HG03558 (cell line): ENCODE results near the gene CERS1.

Experiments
- ATAC-seq: cut with Tn5 transposase; IDR thresholded peaks from one replicate; pipeline ENCODE4 v1.9.1; 2021; ENCODE audit warnings: moderate number of reproducible peaks; ENCODE audit not compliant: unreplicated experiment; ENCODE audit errors: extremely low read depth

CERS1 gene, protein sequence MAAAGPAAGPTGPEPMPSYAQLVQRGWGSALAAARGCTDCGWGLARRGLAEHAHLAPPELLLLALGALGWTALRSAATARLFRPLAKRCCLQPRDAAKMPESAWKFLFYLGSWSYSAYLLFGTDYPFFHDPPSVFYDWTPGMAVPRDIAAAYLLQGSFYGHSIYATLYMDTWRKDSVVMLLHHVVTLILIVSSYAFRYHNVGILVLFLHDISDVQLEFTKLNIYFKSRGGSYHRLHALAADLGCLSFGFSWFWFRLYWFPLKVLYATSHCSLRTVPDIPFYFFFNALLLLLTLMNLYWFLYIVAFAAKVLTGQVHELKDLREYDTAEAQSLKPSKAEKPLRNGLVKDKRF

DNA sequence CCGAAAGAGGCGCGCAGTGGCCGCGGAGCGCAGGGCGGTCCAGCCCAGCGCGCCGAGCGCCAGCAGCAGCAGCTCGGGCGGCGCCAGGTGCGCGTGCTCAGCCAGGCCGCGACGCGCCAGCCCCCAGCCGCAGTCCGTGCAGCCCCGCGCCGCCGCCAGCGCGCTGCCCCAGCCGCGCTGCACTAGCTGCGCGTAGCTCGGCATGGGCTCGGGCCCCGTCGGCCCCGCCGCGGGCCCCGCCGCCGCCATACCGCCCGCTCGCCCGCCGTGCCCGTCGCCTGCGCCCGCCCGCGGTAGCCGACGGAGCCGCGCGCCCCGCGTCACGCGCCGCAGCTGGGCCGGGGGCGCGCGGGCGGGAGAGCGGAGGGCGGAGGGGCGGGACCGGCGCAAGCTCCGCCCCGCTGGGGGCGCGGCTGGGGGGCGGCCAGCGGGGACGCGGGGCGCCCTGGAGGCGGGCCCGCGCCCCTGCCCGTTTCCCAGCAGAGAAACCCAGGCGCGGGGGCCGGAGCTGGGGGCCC, at the start of gene CERS1:
Gene CERS1 (minus strand): TSS at position 335 of the 518 bp plus-strand sequence. CDS start 86 bp downstream, at position 249.
- no peak for ATAC-seq

DNA sequence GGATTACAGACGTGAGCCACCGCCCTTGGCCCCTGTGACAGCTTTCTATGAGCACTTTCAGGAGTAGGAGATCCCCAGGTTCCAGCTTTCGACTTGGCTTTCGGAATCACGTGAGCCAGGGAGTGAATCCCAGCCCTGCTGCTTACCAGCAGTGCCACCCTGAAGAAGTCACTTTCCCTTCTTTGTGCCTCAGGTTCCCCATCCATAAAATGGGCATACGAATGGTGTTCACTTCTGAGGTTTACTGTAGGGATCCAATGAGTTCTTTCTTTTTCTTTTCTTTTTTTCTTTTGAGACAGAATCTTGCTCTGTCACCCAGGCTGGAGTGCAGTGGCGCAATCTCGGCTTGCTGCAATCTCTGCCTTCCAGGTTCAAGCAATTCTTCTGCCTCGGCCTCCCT, 49.3 kb upstream of the CERS1 start:
- no peak for ATAC-seq

DNA sequence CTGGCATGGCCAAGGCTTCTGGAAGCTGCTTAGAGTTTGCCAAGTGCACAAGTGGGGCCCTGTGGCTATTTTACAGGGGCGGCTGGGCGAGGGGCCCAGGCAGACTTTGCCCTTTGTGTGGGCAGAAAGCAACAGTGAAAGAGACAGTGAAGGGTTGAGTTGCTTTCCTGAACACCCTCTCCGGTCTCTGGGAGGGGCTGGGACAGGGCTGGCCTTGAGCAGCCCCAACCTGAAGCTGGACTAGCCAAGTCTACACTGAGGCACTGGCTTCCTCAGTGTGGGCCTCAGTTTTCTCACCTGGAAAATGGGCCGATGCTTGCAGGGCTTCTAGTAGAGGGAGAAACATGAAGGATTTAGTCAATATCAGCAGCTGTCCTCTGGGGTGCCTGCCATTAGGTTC, 47.5 kb upstream of the CERS1 start:
- ATAC-seq = no peak

DNA sequence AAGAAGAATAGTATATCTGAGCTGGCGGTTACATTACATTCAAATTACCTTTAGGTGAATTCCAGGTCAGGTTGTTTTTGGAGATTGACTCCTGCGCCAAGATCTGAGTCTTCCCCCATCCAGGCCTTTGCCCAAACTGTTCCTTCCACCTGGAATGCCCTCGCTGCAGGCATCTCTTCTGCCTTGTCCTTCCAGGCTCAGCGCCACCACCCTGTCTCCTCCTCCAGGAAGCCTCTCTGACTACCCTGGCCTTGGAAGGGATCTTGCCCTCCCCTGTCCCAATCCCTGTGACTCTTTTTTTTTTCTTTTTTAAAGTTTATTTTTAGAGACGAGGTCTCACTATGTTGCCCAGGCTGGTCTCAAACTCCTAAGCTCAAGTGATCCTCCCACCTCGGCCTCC, 46.7 kb upstream of the CERS1 start:
- no peak for ATAC-seq

DNA sequence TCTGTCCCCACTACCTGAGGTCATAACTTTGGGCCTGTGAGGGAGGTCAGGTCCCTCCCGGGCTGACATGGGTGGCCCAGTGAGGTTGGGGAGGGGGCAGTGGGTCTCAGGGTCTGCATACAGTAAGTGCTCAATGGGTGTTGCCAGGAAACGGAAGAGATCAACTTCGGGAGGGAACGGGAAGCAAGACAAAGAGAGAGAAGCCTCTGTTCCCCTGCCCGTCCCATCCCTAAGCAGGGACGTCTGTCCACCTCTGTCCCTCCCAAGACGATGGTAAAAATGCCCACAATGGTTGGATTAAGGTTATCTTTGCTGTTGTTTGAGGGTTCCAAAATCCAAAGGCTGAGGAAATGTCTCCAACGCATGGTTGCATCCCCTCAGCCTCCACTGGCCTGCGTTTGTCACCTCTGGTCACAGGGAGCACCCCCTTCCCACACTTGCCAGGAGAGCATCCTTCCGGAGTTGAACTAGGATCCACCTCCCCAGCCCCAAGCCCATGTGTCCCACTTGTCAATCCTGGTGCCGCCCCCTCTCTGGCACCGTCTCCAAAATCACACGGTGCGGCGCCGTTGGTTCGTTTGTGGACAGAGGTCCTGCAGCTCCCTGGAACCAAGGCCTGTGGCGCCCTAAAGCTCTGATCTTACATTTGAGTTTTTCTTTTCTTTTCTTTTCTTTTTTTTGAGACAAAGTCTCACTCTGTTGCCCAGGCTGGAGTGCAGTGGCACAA, 45.8 kb upstream of the CERS1 start:
- ATAC-seq = no peak

DNA sequence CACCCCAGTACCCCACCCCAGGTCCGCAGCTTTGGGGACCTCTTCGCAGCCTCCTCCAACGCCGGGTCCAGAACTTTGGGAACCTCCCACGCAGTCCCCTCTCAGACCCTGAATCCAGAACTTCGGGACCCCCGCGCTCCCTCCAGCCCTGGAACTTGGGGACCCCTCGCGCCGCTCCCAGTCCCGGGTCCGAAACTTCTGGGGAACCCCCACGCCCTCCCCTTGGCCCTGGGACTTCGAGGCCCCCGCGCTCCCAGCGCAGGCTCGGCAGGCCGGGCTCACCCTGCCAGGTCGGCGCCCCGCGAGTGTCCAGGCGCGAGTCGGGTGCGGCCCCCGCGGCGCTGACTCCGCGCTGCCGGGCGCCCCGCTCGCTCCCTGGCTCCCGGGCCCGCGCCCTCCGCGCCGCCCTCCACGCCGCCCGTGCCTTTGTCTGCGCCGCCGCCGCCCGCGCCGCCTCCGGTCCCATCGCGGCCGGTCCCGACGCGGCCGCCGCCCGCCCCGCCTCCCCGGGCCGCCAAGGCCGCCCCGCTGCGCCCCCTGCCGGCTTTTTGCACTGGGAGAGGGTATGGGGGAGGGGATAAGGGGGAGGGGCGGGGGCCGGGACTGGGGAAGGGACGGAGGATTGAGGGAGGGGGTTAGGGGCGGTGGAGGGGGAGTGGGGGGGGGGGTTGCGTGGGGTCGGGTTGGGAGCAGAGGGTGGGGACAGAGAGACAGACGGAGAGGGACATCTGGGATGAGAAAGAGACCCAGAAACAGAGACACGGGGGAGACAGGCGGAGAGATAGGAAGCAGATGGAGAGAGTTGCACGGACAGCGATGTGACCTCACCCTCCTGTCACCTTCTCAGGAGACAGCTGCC, 45.0 kb upstream of the CERS1 start, which contains the start of gene HOMER3:
Gene HOMER3 (minus strand): TSS at position 449 of the 859 bp plus-strand sequence. CDS start 2,235 bp downstream, outside the sequence.
- ATAC-seq = no peak

DNA sequence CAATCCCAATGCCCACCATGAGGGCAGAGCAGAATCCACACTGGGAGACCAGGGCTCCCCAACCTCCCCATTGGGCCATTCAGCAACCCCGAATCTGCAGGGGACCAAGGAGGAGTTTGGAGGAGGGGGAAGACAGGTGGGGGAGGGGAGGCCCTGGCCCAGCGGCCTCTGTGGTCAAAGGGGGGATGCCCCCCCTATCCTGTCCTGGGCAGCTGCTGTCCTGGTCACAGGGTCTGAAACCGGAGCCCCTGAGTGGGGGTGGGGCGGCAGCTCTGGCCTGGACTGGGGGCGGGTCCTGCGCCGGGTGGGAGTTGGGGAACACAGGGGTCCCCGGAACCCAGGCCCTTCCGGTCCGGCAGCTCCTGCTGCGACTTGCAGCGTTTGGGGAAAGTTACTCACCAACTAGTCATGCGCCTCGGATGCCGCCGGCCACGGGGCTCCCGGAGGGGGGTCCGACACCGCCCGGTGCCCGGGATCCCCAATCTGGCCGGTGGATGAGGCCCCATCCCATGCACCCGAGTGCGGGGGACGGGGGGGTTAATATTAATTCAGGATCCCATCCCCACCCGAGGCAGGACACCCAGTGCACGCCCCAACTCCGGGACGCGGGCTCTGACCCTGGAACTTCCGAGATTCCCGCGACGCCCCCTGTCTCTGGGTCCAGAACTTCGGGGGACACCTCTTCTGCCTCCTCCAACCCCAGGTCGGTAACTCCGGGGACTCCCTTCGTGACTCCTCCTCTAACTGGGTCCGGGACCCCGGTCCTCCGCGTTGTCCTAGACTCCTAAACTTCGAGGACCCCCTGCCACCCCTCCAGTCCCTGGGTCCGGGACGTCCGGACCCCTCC, 44.2 kb upstream of the CERS1 start:
- no peak for ATAC-seq

DNA sequence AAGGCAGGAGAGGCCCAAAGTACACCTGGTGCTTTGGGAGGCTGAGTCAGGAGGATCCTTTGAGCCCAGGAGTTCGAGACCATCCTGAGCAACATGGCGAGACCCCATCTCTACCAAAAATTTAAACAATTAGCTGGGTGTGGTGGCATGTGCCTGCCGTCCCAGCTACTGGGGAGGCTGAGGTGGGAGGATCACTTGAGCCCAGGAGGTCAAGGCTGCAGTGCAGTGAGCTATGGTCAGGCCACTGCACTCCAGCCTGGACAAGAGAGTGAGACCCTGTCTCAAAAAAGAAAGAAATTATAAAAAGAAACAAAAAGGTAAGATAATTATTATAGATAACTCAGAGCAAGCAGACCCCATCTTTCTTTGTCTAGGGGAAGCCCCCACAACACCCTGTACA, 43.2 kb upstream of the CERS1 start:
- no peak for ATAC-seq

DNA sequence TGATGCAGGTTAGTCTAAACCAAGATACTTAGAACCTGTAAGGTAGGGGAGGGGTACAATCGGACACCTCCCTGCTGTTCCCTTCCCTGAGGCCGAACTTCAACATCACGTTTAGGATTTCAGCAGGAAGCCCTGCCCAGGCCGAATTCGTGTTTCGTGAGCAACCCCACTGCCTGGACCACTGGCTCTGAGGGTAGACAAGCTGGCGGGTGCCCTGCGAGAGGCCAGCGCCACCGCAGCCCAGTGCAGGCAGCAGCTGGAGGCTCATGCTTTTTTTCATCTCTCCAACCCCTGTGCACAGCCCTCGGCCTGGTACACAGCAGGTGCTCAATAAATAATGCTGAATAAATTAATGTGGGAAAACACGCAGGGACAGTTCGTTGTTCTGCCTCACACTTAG, 37.3 kb upstream of the CERS1 start:
- no peak for ATAC-seq

DNA sequence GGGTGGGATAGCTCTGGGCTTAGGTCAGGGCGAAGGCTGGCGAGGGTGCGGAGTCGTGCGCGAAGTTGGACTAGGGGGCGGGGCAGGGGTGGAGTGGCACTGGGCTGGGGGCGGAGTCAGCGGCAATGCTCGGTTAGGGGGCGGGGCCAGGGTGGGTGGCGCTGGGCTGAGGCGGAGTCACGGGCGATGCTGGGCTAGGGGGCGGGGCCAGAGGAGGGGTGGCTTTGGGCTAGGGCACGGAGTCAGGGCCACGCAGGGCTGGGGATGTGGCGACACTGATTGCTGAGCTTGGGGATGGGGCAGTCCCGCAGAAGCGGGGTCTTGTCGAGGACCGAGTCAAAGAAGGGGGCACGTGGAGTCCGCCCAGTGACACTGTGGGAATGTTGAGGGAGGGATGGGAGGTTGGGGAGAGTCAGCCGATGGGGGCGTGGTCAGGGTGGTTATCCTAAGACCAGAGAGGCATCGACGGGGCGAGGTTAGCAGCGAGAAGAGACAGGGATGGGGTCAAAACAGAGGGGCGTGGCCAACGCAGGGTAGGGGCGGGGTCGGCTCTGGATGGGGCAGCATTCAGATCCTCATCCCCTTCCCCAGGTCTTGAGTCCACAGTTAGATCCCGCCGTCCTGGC, 36.4 kb upstream of the CERS1 start:
- no peak for ATAC-seq

DNA sequence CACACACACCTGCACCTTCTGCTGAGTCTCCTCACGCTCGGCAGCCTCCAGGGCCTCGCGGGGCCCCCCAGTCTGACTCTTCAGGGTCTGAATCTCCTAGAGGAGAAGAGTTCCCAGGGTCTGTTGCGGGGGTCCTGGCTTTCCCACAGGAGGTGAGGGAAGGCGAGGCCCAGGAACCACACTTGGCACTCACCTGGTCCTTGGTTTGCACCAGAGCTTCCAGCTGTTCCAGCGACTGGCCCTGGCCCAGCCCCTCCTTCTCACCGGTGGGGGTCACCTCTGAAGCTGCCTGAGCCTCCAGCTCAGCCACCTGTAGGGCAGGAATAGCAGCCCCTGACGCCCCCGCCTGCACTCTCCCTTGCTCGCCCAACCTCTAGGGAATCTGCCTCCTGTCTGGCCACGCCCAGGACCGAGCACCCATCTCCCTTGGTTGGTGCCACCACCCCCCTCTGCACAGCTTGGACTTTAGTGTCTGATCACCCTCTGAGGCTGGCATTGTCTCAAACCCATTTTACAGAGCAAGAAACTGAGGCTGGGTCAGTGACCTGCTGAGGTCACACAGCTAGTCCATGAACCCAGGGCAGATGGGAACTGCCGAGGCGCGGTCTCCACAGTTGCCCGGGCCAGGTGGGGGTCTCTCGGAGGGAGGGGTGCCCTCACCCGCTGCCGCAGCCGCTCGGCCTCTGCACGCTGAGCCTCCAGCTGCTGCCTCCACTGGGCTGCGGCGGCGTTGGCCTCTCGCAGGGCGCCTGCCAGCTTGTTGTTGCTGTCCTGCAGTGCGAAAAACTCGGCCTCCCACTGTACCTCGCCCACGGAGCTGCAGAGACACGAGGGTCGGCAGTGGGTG, 35.6 kb upstream of the CERS1 start:
- no peak for ATAC-seq

DNA sequence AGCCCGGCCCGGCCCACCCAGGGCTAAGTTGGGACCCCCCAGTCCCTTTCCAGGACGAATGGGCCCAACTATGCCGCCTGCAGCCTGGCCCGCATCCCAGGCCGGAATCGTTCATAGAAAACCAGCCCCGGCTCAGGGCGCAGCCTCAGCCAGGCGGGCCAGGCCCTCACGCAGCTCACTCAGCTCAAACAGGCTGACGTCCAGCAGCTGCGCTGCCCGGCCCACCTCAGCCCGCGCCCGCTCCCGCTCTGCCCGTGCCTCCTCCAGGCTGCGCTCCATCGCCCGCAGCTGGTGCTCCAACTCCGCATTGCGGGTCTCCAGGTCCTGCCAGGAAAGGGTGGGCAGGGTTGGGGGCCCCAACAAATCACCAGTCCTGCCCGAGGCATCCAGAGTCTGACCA, 33.4 kb upstream of the CERS1 start:
- ATAC-seq = no peak

DNA sequence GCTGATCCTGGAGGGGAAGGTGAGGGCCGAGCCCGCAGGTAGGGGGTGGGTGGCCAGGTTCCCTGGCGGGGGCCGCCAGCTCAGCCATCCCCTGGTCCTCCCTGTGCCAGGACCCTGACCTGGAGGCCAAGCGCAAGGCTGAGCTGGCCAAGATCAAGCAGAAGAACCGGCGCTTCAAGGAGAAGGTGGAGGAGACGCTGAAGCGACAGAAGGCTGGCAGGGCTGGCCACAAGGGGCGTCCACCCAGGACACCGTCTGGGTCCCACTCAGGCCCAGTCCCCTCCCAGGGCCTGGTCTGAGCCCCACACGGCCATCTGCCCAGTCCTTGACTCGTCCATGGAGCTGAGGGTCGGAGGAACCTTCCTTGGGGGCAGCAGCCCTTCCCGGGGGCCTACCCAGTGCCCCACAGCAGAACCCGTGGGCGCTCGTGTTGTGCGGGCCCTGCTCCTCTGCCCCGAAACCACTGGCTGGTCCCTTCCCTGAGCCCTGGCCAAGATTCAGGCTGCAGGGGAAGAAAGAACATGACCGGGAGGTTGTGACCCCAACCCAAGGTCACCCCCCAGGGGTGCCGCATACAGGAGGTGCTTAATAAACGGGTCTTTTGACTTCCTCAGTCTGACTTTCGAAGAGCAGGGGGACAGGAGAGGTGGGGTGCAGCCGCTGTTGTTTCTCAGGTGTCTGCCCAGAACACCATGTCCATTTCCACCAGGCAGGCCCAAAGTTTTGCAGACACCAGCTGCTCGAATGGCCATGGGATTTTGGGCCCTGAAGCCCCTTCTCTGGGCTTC, 32.3 kb upstream of the CERS1 start:
- no peak for ATAC-seq

DNA sequence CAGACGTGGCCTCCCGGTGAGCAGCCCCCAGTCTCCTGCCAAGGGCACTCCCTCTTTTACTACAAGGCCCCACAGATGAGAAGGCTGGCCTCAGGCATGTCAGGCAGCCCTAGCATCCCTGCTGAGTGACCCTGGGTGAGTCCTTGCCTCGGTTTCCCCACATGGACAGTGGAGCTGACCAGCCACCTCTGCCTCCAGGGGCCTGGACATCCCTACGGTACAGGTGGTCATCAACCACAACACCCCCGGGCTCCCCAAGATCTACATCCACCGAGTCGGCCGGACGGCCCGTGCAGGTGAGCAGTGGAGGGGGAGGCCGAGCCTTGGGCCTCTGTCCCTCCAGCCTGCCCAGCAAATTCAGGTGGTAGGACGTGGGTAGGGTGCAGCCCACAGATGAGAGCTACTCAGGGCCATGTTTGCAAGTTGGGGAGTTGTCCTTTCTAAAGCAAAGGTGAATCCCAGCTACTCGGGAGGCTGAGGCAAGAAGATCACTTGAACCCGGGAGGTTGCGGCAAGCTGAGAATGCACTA, 28.8 kb upstream of the CERS1 start:
- no peak for ATAC-seq

DNA sequence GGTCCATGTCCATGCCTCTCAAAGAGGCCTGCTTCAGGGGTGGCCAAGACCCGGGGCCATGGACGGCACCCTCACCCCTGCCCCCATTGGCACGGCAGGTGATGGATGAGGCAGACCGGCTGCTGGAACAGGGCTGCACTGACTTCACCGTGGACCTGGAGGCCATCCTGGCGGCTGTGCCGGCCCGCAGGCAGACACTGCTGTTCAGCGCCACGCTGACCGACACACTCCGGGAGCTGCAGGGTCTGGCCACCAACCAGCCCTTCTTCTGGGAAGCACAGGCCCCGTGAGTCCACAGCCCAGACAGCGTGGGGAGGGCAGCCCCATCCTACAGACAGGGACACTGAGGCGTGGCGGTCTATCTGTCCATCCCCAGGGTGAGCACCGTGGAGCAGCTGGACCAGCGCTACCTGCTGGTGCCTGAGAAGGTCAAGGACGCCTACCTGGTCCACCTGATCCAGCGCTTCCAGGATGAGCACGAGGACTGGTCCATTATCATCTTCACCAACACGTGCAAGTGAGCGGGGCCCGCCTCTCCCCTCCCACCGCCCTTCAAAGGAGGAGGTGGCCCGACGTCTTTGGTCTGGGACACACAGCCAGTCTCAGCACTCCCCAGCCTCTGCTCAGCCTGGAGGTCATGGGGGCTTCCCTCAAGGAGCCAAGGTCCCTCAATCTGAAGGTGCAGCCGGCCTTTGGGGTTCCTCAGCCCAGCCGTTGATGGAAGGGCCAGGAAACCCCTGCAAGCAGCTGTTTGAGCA, 26.4 kb upstream of the CERS1 start:
- no peak for ATAC-seq

DNA sequence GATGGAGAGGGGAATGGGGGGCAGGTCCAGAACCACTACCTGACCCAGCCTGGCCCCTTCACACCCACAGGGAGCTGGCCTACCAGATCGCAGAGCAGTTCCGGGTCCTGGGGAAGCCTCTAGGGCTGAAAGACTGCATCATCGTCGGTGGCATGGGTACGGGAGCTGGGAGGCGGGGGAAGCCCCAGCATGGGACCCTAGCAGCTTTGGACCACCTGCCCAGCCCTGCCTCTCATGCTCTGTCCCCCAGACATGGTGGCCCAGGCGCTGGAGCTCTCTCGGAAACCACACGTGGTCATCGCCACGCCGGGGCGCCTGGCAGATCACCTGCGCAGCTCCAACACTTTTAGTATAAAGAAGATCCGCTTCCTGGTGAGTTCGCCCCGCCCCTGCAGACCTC, 25.6 kb upstream of the CERS1 start:
- no peak for ATAC-seq

DNA sequence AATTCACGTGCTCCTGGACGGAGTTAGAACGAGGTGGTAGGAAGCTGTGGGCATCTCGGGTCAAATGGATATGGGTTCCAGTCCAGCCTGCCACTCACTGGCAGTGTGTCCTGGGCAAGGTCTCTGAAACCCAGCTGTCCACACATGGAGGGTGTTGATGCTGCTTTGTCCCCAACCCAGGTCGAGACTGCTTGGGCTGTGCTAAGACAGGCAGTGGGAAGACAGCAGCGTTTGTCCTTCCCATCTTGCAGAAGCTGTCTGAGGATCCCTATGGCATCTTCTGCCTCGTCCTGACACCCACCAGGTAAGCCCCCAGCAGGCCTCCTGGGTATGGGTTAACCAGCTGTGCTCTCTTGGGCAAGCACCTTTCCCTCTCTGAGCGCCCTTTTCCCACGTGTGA, 24.4 kb upstream of the CERS1 start:
- no peak for ATAC-seq
